ENCODE data around the gene MARK4. TPM values are rescaled to one million over a fixed set of nuclear protein-coding genes. Genes with fewer than 3 reads are reported as not detected.

MARK4 gene
- total and polyA plus RNA-seq, 4 donors = 3.5 to 11.1 (median 6.1) TPM

- no peaks in the 10 kb centered on the region for H3K27me3 ChIP-seq (ENCODE audit: control insufficient read depth in 4 of 4, insufficient read depth in 4 of 4, low read length in 3 of 4)
- H3K27ac ChIP-seq (ENCODE audit: low read depth in 1 of 2, low read length in 2 of 2) = peak overlapping the region; percentile 87 to 89
- no peak for DNase-seq (ENCODE audit: low spot score)
- H3K9ac ChIP-seq (ENCODE audit: low read depth in 1 of 2, low read length in 2 of 2) = peak overlapping the region in 1 of 2 donors; percentile 58
- no peaks in the 10 kb centered on the region for H3K9me3 ChIP-seq (ENCODE audit: control insufficient read depth in 4 of 4, low read length in 3 of 4)
- WGBS = 48% methylated on average over 19 of the region's 19 CpGs
- H3K4me3 ChIP-seq (ENCODE audit: low read depth in 1 of 3, low read length in 3 of 3) = peak overlapping the region in 1 of 3 donors; percentile 1
- H3K4me1 ChIP-seq (ENCODE audit: control insufficient read depth in 4 of 4, insufficient read depth in 4 of 4, low read length in 3 of 4) = peaks cover 5 to 34% (median 23%) of the 10 kb centered on the region in 4 donors
- H3K36me3 ChIP-seq (ENCODE audit: control insufficient read depth in 4 of 4, insufficient read depth in 3 of 4, low read depth in 1 of 4, low read length in 3 of 4) = peaks cover 0 to 11% (median 4%) of the 10 kb centered on the region in 4 donors
- TF ChIP-seq JUND (IDR thresholded peaks at IDR 0.05) (no peak), HNF4A (conservative IDR thresholded peaks at IDR 0.05) (no peak), FOXA2 (IDR thresholded peaks at IDR 0.05) (no peak), REST (IDR thresholded peaks at IDR 0.05) (no peak), RAD21 (IDR thresholded peaks at IDR 0.05) (no peak), HNF4G (IDR thresholded peaks at IDR 0.05) (no peak), FOXA1 (IDR thresholded peaks at IDR 0.05) (no peak), EGR1 (IDR thresholded peaks at IDR 0.05; ENCODE audit: low read depth in 2 of 2) (no peak), RXRA (IDR thresholded peaks at IDR 0.05) (no peak), CTCF (IDR thresholded peaks at IDR 0.05; ENCODE audit: low read depth, low read length, missing input control) (no peak), NR2F2 (IDR thresholded peaks at IDR 0.05) (no peak), ZBTB33 (IDR thresholded peaks at IDR 0.05) (no peak), SP1 (IDR thresholded peaks at IDR 0.05) (no peak)
Observed at GRCh38 chr19:45280471-45280961, 29.4 kb downstream of the MARK4 start.

- Histone ChIP-seq H3K4me3 (ENCODE audit: low read depth in 1 of 3, low read length in 3 of 3) (no peak overlapping the region), H3K27ac (ENCODE audit: low read depth in 1 of 2, low read length in 2 of 2) (peak overlapping the region; percentile 8 to 43), H3K9me3 (ENCODE audit: control insufficient read depth in 4 of 4, low read length in 3 of 4) (no peaks in the 10 kb centered on the region), H3K36me3 (ENCODE audit: control insufficient read depth in 4 of 4, insufficient read depth in 3 of 4, low read depth in 1 of 4, low read length in 3 of 4) (peaks cover 0 to 10% (median 4%) of the 10 kb centered on the region in 4 donors), H3K27me3 (ENCODE audit: control insufficient read depth in 4 of 4, insufficient read depth in 4 of 4, low read length in 3 of 4) (no peaks in the 10 kb centered on the region), H3K4me1 (ENCODE audit: control insufficient read depth in 4 of 4, insufficient read depth in 4 of 4, low read length in 3 of 4) (peaks cover 5 to 28% (median 19%) of the 10 kb centered on the region in 4 donors), H3K9ac (ENCODE audit: low read depth in 1 of 2, low read length in 2 of 2) (no peak overlapping the region)
- DNase-seq (ENCODE audit: low spot score) = no peak
- TF ChIP-seq MAX (IDR thresholded peaks at IDR 0.05) = no peak
- peak in 1 of 2 donors; percentile 19 for TF ChIP-seq JUND (IDR thresholded peaks at IDR 0.05)
- 58% methylated on average over 7 of the region's 7 CpGs for WGBS
Observed at GRCh38 chr19:45283443-45284033, 32.5 kb downstream of the MARK4 start.

Data from liver (tissue), 9 donors.